Cortex of kidney (tissue), 1 donor: ENCODE results near the gene AHDC1.
"Not testable (repeated sequence)": the region's sequence is repeated elsewhere in the genome, so short reads cannot be mapped to it uniquely, and the experiment has no call there.

Experiments used
- DNase-seq: peaks from one replicate; lab custom pipeline; 2025; lab: John Stamatoyannopoulos, UW

AHDC1 gene

DNA sequence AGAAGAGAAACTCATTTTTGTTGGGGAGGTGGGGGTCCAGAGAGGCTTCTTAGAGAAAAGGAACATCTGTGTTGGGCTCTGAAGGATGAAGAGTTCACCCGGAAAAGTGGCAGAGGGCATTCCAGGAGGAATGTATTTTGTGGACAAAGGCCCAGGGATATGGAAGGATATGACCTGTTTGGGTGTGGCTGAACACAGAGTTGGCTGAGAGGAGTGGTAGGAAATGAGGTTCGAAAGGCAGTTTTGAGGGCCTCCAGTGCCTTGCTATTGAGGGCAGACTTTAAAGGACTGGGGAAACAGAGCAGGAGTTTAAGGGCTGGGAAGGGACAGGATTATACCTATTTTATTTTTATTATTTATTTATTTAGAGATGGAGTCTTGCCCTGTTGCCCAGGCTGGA, 86.6 kb downstream of the AHDC1 start:
- DNase-seq = no peak

DNA sequence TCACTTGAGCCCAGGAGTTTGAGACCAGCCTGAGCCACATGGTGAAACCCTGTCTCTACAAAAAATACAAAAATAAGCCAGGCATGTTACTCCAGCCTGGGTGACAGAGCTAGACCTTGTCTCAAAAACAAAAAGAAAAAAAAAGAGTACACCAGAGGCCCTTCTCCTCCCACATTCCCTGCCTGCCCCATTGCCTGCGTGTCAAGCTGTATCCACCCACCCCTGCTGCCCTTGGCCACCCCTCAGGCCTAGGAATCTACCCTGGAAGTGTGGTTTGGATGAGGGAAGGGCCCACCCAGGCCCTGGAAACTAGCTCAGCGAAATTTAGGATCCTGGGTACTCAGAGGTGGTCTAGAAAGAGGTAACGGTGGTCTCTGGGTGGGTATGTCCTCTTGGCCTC, 88.3 kb downstream of the AHDC1 start:
- no peak for DNase-seq

GRCh38 chr1:27513958-27514357, 90.0 kb downstream of the AHDC1 start:
- no peak for DNase-seq

DNA sequence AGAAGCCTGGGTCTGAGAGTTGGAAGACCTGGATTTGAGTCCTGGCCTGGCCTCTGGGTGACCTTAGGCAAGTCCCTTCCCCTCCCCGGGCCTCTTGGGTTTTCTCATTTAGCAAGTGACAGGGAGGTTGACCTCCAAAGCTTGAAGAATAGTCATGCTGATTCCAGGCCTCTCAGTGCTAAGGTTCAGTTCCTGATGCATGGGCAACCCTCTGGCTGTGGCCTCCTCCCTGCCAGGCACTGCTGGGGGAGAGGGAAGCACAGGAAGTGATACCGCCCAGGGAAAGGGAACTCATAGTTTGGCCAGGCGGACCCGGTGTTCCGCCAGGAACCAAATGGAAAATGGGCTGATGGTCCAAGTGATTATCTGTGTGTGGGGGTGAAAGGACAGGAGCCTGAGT, 90.4 kb downstream of the AHDC1 start:
- no peak for DNase-seq

DNA sequence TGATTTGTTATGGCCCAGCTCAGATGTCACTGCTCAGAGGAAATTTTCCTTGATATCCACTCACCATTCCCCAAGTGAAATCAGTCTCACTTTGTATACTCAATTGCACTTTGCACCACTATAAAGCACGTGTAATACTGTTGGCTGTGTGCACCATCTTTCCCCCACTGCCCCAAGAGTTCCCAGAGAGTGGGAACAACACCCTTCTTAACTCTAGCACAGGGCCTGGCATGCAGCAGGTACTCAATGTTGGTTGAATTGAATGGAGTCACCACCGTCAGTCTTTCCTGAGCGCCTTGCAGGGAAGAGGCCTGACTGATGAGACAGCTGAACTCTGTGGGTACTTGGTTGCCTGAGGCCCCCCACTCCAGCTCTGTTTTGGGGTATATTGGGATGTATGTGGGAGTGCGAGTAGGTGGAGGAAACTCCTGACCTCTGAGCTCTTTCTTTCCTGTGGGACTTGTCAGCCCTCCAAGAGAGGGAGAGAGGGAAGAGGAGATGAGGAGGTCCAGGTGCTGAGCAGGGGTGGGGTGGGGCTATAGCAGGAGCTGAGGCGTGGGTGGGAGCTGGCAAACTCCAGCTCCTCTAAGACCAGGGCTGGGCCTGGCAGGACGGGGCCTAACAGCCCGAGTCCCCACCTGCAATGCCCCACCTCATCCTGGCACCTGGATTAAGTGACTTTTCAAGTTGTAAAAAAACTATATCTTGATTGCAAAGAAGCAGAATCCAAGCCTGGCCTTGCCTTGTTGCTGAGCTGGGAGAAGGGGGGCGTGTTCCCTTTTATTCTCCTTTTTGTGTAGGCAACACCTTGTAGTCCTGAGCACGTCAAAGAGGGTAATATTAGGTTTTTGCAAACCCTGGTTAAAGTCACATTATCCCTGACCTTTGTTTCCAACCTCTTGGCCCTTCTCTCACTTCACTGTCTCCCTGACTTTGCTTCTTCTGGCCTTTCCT, 94.5 kb downstream of the AHDC1 start:
- DNase-seq = no peak

GRCh38 chr1:27507960-27508665, 95.8 kb downstream of the AHDC1 start:
- DNase-seq = no peak

DNA sequence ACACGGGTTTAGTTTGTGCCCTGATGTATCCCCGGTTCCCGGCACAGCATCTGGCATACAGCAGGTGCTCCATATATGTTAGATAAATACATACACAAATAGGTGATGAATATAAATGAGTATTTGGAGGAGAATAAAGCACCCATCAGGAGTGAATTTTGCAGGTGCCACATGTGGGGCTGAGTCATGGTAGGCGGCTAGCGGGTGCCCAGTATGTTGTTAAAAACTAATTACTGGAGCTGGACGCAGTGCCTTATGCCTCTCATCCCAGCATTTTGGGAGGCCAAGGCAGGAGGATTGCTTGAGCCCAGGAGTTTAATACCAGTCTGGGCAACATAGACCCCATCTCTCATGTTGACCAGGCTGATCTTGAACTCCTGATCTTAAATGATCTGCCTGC, 97.2 kb downstream of the AHDC1 start:
- no peak for DNase-seq

GRCh38 chr1:27505420-27505680, 98.6 kb downstream of the AHDC1 start:
- no peak for DNase-seq

DNA sequence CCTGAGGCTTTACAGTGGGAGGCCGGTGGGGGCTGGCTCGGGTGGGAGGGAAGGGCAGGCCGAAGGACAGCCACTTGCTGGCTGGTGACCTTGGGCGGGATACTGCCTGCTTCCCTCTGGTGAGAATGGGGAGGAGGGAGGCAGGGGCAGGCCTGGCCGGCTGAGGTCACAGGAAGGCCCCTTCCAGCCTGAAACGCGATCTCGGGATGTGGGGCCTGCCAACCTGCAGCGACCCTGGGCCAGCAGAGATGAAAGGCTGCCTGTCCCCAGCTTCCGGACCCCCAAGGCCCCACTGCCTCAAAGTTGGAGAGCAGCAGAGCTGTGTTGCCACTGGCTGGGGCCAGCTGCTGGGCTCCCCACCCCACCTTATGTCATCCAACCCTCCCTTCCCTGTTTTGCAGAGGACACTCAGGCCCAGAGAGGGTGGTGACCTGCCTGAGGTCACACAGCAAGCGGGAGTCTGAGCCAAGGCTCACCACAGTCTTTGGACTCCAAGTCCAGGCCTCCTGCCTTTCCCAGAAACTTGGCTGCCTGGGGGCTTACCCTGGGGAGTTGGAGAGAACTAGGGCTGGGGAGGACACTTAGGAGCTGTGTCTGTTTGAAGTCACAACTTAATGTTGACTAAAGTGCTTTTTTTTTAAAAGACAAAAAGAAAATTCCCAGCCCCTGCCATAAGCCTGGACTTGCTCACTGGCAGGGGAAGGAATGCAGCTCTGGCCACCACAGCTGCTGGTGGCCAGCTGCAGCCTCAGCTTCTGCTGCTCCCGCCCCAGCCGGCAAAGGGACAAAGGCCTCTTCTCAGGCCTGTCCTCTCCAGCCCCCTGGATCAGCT, 99.1 kb downstream of the AHDC1 start:
- no peak for DNase-seq

DNA sequence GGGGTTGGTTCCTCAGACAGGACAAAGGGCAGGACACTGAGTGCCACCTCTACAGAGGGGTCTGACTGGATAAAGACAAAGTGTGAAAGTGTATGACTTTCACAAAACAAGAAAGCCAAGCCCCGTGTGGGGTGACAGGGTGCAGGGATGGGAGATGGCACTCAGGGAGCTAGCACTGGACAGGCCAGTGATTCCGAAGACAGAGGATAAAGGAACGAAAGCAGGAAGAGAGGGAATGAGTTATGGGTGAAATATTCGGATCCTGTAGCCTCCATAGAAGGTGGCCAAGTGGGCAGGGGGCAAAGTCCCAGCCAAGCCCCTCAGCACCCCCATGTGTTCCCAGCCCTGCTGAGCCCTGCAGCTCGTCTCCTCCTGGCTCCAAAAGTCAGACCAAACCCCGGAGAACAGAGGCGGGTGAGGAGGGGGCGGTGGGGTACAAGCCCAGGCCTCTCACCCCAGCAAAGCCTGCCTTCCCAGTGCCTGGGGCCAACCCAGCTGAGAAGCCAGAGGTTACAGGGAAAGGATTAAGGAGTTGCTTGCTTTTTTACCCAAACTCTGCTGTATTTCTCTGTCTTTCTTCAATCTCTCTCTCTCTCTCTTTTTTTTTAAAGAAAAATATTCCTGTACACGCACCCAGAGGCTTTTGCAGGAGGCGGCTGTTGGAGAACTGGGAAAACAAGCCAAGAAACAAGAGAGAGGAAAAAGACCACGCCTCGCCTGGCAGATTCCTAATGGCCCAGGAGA, 99.9 kb downstream of the AHDC1 start:
- no peak for DNase-seq

GRCh38 chr1:27503033-27503432, 100.9 kb downstream of the AHDC1 start:
- DNase-seq = no peak

GRCh38 chr1:27501159-27501558, 102.8 kb downstream of the AHDC1 start:
- DNase-seq = not testable (repeated sequence)

DNA sequence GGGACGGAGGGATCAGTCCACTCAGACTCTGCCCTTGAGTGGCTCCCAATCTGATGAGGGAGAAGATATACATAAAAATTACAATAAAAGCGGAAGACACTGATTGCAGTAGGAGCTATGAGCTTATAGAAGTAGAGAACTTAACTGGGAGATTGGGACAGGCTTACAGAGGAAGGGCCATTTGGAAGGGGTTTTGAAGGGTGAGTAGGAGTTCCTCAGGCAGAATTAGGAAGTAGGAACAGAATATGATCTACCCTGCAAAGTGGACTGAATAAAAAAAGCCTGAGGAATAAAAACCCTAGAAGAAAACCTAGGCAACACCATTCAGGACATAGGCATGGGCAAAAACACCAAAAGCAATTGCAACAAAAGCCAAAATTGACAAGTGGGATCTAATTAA, 104.8 kb downstream of the AHDC1 start:
- no peak for DNase-seq

- DNase-seq = no peak
These were observed 107.3 kb downstream of the AHDC1 start for GRCh38 chr1:27496604-27497155.

- no peak for DNase-seq
These were observed 111.1 kb downstream of the AHDC1 start for GRCh38 chr1:27492796-27493195.

- no peak for DNase-seq
These were observed 111.9 kb downstream of the AHDC1 start for GRCh38 chr1:27491748-27492700.

GRCh38 chr1:27489973-27490741, 113.8 kb downstream of the AHDC1 start, which contains the start of gene WASF2:
Gene WASF2 (minus strand): TSS chr1:27490167. CDS start chr1:27428890, 61,277 bp downstream.
- DNase-seq = no peak

- no peak for DNase-seq
These were observed 114.4 kb downstream of the AHDC1 start for GRCh38 chr1:27489501-27489972.
